Measurements from ENCODE around the gene DCHS1.

Gene DCHS1

GRCh38 chr11:6612213-6613041 lies 43.2 kb downstream of the DCHS1 start, which contains the start of gene TAF10:
Gene TAF10 (minus strand): TSS chr11:6612216. CDS start chr11:6612189, 27 bp downstream.
- peak; percentile 93 for DNase-seq (ENCODE audit: low spot score)

- DNase-seq (ENCODE audit: low spot score): no peak
Observed at GRCh38 chr11:6611963-6612212, 43.7 kb downstream of the DCHS1 start.

GRCh38 chr11:6611092-6611962 lies 44.3 kb downstream of the DCHS1 start:
- no peak for DNase-seq (ENCODE audit: low spot score)

GRCh38 chr11:6610591-6610990 lies 45.0 kb downstream of the DCHS1 start:
- no peak for DNase-seq (ENCODE audit: low spot score)

- DNase-seq (ENCODE audit: low spot score): no peak
Observed at GRCh38 chr11:6609502-6610015, 46.0 kb downstream of the DCHS1 start.

GRCh38 chr11:6608726-6609501 lies 46.7 kb downstream of the DCHS1 start:
- no peak for DNase-seq (ENCODE audit: low spot score)

- DNase-seq (ENCODE audit: low spot score): no peak
Observed at GRCh38 chr11:6608011-6608410, 47.6 kb downstream of the DCHS1 start.

GRCh38 chr11:6607190-6607795 lies 48.3 kb downstream of the DCHS1 start:
- DNase-seq (ENCODE audit: low spot score): no peak

GRCh38 chr11:6606471-6607189 lies 49.0 kb downstream of the DCHS1 start:
- DNase-seq (ENCODE audit: low spot score): peak; percentile 84

GRCh38 chr11:6604790-6605189 lies 50.8 kb downstream of the DCHS1 start:
- DNase-seq (ENCODE audit: low spot score): no peak

- peak; percentile 51 for DNase-seq (ENCODE audit: low spot score)
Observed at GRCh38 chr11:6604081-6604626, 51.5 kb downstream of the DCHS1 start.

GRCh38 chr11:6603287-6604080 lies 52.1 kb downstream of the DCHS1 start, which contains the start of the genes ILK and RRP8:
Gene ILK (plus strand): TSS chr11:6603774. CDS start chr11:6604272, 498 bp downstream.
Gene RRP8 (minus strand): TSS chr11:6603616. CDS start chr11:6603502, 114 bp downstream.
- DNase-seq (ENCODE audit: low spot score): peak; percentile 81

GRCh38 chr11:6602096-6602940 lies 53.3 kb downstream of the DCHS1 start:
- DNase-seq (ENCODE audit: low spot score): no peak

- no peak for DNase-seq (ENCODE audit: low spot score)
Observed at GRCh38 chr11:6601041-6601461, 54.6 kb downstream of the DCHS1 start.

- no peak for DNase-seq (ENCODE audit: low spot score)
Observed at GRCh38 chr11:6599881-6600390, 55.7 kb downstream of the DCHS1 start.

- DNase-seq (ENCODE audit: low spot score): no peak
Observed at GRCh38 chr11:6599449-6599848, 56.2 kb downstream of the DCHS1 start.

GRCh38 chr11:6598555-6598954 lies 57.1 kb downstream of the DCHS1 start:
- DNase-seq (ENCODE audit: low spot score): no peak

GRCh38 chr11:6596239-6596877 lies 59.3 kb downstream of the DCHS1 start:
- no peak for DNase-seq (ENCODE audit: low spot score)

Data from SK-N-DZ (cell line).